SK-N-SH treated with all-trans-retinoic acid at 6 μM for 48 hours (cell line): Measurements from ENCODE around the gene MRPS22.

Experiments used
- CSRNP3 ChIP-seq: fragments of 250-450 bp; sonication (Bioruptor Pico); IDR thresholded peaks from 2 replicates; pipeline ENCODE4 v1.5.1; 2021; ENCODE audit warnings: mild to moderate bottlenecking, moderate library complexity
- GLIS3 ChIP-seq: fragments of 250-450 bp; sonication (Bioruptor Pico); IDR thresholded peaks from 2 replicates; pipeline ENCODE4 v1.5.0; 2020; ENCODE audit warnings: mild to moderate bottlenecking, moderate library complexity
- PATZ1 ChIP-seq: fragments of 250-450 bp; sonication (Bioruptor Pico); IDR thresholded peaks from 2 replicates; pipeline ENCODE4 v1.8.0; 2020; ENCODE audit warnings: mild to moderate bottlenecking, moderate library complexity, borderline replicate concordance
- ZFP3 ChIP-seq: fragments of 250-450 bp; sonication (Bioruptor Pico); IDR thresholded peaks from 2 replicates; pipeline ENCODE4 v1.5.0; 2020; ENCODE audit warnings: mild to moderate bottlenecking, moderate library complexity
- ZNF565 ChIP-seq: fragments of 450-650 bp; formaldehyde crosslinking; conservative IDR thresholded peaks from 2 replicates; pipeline ENCODE4 v1.5.0; 2020; ENCODE audit warnings: low read depth, mild to moderate bottlenecking, moderate library complexity
- ZNF8 ChIP-seq: fragments of 450-650 bp; formaldehyde crosslinking; IDR thresholded peaks from 2 replicates; pipeline ENCODE4 v1.5.0; 2020; ENCODE audit warnings: mild to moderate bottlenecking, moderate library complexity

GRCh38 chr3:139332092-139332491, 11.7 kb upstream of the MRPS22 start:
- TF ChIP-seq CSRNP3 (CRISPR knock-in tag) (no peak), PATZ1 (no peak), GLIS3 (CRISPR knock-in tag) (no peak), ZNF8 (CRISPR knock-in tag) (no peak), ZFP3 (CRISPR knock-in tag) (no peak), ZNF565 (CRISPR knock-in tag) (no peak)
